Measurements from ENCODE around the gene ATP2A3.

ATP2A3 gene

DNA sequence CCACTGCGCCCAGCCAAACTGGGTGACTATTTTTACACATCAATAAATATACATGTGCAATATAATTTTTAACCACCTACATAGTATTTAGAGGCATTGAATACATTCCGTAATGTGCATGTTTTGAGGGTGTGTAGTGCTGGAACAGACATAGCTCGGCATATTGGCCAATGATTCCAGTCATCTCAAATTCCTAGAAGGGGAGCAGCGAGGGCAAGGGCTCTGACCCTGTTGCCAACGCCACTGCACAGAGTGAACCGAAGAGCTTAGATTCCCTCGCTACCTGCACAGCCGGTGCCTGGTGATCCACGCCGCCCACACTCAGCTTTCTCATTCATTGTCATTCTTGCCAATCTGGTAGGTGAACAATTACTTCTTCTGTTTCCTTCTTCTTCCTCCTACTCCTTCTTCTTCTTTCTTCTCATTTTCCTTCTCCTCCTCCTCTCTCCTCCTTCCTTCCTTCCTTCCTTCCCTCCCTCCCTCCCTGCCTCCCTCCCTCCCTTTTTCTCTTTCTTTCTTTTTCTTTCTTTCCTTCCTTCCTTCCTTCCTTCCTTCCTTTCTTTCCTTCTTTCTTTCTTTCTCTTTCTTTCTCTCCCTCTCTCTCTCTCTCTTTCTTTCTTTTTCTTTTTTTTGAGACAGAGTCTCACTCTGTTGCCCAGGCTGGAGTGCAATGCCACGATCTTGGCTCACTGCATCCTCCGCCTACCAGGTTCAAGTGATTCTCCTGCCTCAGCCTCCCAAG, 26.3 kb upstream of the ATP2A3 start:
- DNase-seq: peak; percentile 46

- DNase-seq: peak; percentile 53
Observed at GRCh38 chr17:3989041-3989886, 25.0 kb upstream of the ATP2A3 start.

- peak; percentile 18 for DNase-seq
Observed at GRCh38 chr17:3988297-3989040, 24.2 kb upstream of the ATP2A3 start.

DNA sequence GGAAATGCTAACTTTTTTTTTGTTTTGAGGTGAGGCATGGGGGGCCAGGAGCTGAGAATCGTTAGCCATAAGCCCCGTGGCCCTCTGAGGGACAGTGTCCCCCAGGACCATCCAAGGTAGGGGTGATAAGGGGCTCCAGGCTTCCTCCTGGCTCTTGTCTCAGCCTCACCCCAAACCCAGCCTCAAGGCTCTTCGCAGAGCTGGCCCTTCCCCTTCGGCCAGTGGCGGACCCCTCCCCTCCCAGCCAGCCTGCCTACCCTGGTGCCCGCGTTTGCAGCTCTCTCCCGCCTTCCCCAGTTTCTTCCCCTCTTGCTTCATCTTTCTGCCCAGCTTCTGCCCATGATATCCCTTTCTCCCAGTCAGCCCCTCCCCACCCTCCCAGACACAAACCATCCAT, 22.7 kb upstream of the ATP2A3 start:
- DNase-seq: peak; percentile 47

- DNase-seq: peak; percentile 61
Observed at GRCh38 chr17:3986270-3986938, 22.2 kb upstream of the ATP2A3 start.

DNA sequence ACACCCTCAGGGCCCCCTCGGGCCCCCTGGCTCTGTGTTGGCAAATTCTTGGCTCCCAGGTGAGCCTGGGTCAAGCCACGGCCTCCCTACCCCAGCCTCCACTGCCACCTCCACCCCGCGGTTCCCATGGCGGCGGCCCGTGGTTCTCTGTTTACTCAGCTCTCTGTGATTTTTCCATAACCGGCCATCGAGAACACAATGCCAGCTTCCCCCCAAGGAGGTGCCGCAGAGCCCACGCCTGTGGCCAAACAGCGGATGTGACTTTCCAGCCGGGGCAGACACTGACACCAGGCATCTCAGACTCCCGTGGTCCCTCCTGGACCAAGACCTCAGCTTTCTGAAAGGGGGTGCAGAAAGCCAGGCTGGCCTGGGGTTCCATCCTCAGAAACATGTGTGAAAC, 21.6 kb upstream of the ATP2A3 start:
- peak; percentile 47 for DNase-seq

DNA sequence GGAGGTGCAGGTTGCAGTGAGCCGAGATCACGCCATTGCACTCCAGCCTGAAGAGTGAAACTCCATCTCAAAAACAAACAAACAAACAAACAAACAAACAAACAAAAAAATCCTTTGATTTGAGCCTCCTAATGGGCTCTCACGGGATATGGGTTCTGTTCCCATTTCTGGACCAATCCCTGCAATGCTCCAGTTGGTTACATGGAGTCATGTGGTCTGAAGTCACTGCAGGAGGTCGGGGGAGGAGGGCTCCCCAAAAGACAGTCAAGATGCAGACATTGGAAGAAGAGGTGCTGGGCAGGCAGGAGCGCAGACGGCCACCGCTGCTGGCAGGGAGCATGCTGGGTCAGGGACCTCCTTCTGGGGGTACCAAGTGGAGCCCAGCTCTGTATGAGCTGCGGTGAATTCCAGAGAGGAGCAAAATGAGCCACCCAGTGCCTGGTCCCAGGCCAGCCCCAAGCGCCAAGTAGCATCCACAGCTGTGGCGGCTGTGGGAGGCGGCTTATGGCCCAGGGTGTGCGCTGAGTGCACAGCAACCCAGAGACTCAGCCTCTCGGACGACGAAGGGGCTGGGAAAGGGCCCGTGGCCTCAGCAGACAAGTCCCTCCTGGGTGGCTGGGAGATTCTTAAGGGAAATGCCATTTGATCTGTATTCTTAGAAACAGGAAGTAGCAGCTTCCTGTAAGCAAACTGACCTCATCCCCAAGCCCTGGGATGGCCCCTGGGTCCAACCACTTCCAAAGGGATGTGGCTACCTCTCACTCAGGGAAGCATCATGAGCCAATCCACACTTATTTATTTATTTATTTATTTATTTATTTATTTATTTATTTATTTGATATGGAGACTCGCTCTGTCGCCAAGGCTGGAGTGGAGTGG, 19.6 kb upstream of the ATP2A3 start:
- DNase-seq: peak; percentile 72

DNA sequence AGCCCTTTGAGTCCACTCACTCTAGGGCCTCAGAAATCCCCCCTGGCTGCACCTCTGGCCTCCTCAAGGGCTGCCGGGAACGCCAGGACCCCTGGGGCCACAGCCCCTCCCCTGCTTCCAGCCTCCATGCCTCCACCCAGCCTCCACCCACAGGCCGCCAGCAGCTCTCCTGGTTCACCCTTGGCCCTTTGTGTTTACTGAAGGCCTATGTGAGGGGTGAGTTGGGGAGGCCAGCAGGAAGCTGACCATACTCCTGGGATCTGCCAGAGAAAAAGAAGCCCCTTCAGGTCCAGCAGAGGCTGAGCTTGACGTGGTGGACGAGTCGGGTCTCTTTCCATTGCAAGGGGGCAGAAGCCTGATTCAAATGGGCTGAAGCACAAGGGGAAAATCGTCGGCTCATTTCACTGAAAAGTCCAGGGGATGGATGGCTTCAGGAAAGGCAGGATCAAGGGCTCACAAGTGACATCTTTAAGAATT, 18.3 kb upstream of the ATP2A3 start:
- peak; percentile 51 for DNase-seq

DNA sequence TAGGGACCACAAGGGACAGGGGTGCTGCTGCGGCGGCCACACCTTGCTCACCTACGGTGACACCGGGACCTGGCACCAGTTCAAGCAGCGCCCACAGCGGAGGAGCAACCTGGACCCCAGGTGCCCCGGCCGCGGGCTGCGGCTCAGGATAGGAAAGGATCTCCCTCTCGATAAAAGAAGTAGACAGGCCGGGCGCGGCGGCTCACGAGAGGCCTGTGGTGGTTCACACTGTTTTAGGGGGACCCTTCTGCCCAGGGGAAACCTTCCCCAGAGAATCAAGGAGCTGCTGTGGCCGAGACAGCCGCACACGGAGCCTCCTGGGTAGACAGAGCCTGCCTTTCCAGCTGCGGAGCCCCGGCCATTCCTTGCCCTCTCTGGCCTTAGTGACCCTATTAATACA, 17.9 kb upstream of the ATP2A3 start:
- peak; percentile 62 for DNase-seq

- peak; percentile 77 for DNase-seq
Observed at GRCh38 chr17:3981455-3981854, 17.2 kb upstream of the ATP2A3 start.

GRCh38 chr17:3980381-3981014, 16.3 kb upstream of the ATP2A3 start:
- peak; percentile 42 for DNase-seq

- DNase-seq: peak; percentile 46
Observed at GRCh38 chr17:3979290-3979611, 15.0 kb upstream of the ATP2A3 start.

DNA sequence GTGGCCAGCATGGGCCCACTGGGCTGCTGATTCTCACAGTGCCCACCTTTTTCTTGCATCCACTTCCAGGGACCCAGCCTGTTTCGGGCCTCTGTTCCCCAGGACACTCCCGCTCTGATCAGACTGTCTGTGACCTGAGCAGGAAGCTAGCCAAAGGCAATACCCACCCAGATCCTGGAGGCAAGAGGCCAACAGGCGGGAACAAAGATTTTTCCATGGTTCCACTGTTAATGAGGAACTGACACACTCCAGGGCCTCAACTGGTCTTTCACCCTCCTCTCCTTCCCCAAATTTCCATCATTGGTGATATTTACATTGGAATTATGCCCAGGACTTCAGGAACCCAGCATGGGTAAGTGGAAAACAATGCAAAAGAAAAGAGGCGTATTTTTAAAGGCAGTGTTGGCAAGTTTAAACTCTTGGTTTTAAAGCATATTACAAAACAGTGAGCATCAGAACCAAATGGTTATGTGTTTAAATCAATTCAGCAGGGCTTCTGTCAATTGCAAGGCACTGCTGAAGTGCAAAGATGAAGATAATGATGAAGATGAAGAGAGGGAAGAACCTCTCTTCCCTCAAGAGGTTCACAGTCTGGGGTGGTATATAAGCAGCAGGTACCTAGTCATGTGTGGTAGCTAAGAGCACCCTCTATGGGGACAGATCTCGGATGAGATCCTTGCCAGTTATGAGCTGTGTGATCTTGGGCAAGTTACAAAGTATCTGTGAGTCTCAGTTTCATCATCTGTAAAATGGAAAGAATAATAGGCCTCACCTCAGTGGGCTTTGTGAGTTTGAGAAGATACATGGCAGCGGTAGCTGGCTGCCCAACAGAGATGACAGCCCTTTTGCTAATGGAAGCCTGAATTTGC, 14.4 kb upstream of the ATP2A3 start:
- DNase-seq: peak; percentile 42

GRCh38 chr17:3977387-3977786, 13.2 kb upstream of the ATP2A3 start:
- peak; percentile 57 for DNase-seq

DNA sequence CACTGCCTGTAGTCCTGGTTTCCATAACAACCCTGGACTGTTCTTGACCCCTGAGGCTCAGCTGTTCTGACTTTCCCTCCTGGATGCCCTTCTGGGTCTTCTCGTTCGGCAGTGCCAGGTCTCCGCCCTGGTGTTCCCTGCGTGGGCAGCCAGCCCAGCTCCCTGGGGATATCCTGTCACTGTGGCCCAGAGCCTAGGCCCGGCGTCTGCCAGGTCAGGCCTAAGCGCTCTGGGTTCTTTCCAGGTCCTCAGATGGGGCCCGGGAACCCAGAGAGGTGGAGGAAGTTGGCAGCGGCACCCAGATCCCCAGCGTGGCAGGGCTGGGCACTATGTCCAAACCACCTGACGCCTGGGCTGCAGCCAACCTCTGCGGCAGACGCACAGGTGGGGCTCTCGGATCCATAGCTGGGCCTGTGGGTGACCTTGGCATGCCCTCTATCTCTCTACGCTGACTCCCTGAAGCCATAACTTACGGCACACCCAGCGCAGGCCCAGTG, 12.5 kb upstream of the ATP2A3 start:
- peak; percentile 57 for DNase-seq

DNA sequence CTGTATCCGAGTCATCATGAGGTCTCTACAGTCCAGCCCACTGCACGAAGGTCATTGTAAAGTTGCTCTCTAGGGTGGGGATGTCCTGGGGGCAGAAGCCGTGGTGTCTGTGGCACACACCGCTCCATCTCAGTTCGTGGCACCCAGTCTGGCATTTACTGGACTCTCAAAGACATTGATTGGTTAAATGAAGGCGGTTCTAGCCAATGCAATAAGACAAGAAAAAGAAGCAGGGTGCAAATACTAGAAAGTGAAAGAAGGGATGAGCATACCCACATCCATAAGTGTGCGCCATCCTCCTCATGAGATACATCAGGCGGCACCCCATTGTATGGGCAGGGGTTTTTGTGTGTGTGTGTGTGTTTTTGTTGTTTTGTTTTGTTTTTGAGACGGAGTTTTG, 10.7 kb upstream of the ATP2A3 start:
- DNase-seq: peak; percentile 43

DNA sequence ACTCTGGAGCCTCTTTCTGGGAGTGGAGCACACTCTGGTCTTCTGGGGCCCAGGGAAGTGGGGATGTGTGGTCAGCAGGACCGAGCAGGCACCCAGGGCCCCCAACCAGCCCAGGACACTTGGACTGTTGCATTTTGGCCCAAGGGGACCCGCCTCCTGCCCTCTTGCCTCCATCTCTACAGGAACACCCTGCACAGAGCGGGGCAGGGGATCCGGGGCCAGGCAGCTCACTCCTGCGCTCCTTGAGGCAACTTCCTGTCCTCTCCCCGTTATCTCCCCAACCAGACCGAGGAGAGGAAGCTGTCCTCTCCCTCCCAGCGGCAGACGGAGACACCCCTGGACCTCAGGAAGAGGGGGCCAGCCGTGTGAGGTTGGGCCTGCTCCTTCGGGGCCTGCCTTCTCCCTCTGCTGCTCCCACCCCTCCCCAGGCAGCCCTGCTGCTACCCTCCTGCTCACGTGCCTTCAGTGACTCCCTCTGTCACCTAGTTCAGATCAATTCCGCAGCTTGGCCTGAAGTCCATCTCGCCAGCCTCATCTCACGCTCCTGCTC, 10.0 kb upstream of the ATP2A3 start:
- peak; percentile 51 for DNase-seq

DNA sequence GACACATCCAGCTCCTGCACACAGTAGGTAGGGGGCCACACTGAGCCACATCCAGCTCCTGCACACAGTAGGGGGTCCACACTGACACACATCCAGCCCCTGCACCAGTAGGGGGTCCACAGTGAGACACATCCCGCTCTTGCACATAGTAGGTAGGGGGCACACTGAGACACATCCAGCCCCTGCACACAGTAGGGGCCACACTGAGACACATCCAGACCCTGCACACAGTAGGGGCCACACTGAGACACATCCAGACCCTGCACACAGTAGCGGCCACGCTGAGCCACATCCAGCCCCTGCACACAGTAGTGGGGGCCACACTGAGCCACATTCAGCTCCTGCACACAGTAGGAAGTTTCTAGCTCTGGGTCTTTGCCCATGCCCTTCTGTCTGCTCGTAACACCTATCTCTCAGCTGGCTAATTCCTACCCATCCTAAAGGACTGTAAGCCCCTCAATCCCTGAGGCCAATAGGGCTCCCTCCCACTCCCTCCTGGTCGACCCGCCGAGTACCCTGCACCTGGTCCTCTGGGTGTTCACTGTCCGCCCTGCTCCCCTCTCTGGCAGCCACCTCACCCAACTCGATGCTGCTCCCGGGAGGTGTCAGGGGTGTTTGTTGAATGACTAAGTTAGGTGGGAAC, 9.4 kb upstream of the ATP2A3 start:
- no peak for DNase-seq

- DNase-seq: no peak
Observed at GRCh38 chr17:3972931-3973330, 8.7 kb upstream of the ATP2A3 start.
